Measurements from ENCODE around the gene PMM2.
"Not testable (repeated sequence)": the region's sequence is repeated elsewhere in the genome, so short reads cannot be mapped to it uniquely, and the experiment has no call there.

The PMM2 gene

DNA sequence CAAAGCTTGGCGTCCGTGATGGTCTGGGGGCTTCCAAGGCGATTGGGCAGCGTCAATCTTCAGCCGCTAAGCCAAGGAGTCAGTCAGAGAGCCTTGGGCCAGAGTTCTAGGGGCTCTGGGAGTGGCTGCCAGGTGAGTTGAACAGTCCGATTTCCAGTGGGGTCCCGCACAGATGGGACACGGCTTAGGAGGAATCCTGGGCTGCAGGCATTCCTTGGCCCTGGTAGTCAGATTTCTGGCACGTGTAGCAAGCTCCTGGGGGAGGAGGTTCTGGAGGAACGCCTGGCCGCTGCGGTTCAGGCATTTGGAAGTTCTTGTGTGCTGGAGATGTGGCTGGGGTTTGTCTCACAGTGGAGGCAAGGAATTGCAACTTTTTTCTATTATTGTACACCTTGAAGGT, 45.7 kb downstream of the PMM2 start:
- not testable (repeated sequence) for H3K9me3 ChIP-seq (ENCODE audit: insufficient read depth, low read depth, low read length); H2AFZ ChIP-seq (ENCODE audit: insufficient read depth, low read length, poor library complexity); H3K9ac ChIP-seq (ENCODE audit: low read length); H3K4me1 ChIP-seq (ENCODE audit: control insufficient read depth in 1 of 2, insufficient read depth in 2 of 2, low read length in 2 of 2); H3K14ac ChIP-seq (ENCODE audit: low read length); H3K27me3 ChIP-seq (ENCODE audit: insufficient read depth, low read length); H3K4ac ChIP-seq (ENCODE audit: low read depth, low read length); H4K12ac ChIP-seq (ENCODE audit: low read depth, low read length); H4K91ac ChIP-seq (ENCODE audit: low read depth, low read length); DNase-seq; H2BK5ac ChIP-seq (ENCODE audit: low read depth, low read length, poor library complexity); H3K79me1 ChIP-seq (ENCODE audit: low read length); H2AK5ac ChIP-seq (ENCODE audit: low read length); H3K79me2 ChIP-seq (ENCODE audit: control insufficient read depth, insufficient read depth, low read length, poor library complexity); H3K27ac ChIP-seq (ENCODE audit: low read depth, low read length); H2BK120ac ChIP-seq (ENCODE audit: insufficient read depth, low read length, poor library complexity); H4K8ac ChIP-seq (ENCODE audit: low read depth, low read length); H3K18ac ChIP-seq (ENCODE audit: low read length); H3K4me3 ChIP-seq (ENCODE audit: low read depth, low read length); H3K23ac ChIP-seq (ENCODE audit: low read length); H3K4me2 ChIP-seq (ENCODE audit: low read length); H2BK12ac ChIP-seq (ENCODE audit: low read length)
- WGBS (ENCODE audit: extremely low coverage, insufficient coverage, insufficient read length), result no CpG with 5 or more reads among the region's 12 CpGs
- peaks cover 14 to 15% of the 10 kb centered on the region in 2 experiments for H3K36me3 ChIP-seq (ENCODE audit: control insufficient read depth in 1 of 2, insufficient read depth in 2 of 2, low read length in 2 of 2)

- Histone ChIP-seq H3K23ac (ENCODE audit: low read length) (no peak overlapping the region), H4K8ac (ENCODE audit: low read depth, low read length) (no peak overlapping the region), H2AFZ (ENCODE audit: insufficient read depth, low read length, poor library complexity) (no peak overlapping the region), H4K91ac (ENCODE audit: low read depth, low read length) (no peak overlapping the region), H3K9me3 (ENCODE audit: insufficient read depth, low read depth, low read length) (no peaks in the 10 kb centered on the region), H3K79me2 (ENCODE audit: control insufficient read depth, insufficient read depth, low read length, poor library complexity) (peaks cover 2% of the 10 kb centered on the region), H2BK12ac (ENCODE audit: low read length) (no peak overlapping the region), H2BK5ac (ENCODE audit: low read depth, low read length, poor library complexity) (no peak overlapping the region), H3K4me2 (ENCODE audit: low read length) (no peak overlapping the region), H3K4me3 (ENCODE audit: low read depth, low read length) (no peak overlapping the region), H3K18ac (ENCODE audit: low read length) (no peak overlapping the region), H3K27me3 (ENCODE audit: insufficient read depth, low read length) (no peaks in the 10 kb centered on the region), H2AK5ac (ENCODE audit: low read length) (no peak overlapping the region), H4K12ac (ENCODE audit: low read depth, low read length) (no peak overlapping the region), H2BK120ac (ENCODE audit: insufficient read depth, low read length, poor library complexity) (no peak overlapping the region), H3K9ac (ENCODE audit: low read length) (no peak overlapping the region), H3K4ac (ENCODE audit: low read depth, low read length) (no peak overlapping the region), H3K36me3 (ENCODE audit: control insufficient read depth in 1 of 2, insufficient read depth in 2 of 2, low read length in 2 of 2) (peaks cover 36 to 40% of the 10 kb centered on the region in 2 experiments), H3K14ac (ENCODE audit: low read length) (no peak overlapping the region), H3K79me1 (ENCODE audit: low read length) (no peaks in the 10 kb centered on the region), H3K4me1 (ENCODE audit: control insufficient read depth in 1 of 2, insufficient read depth in 2 of 2, low read length in 2 of 2) (peaks cover under 1% of the 10 kb centered on the region in 2 experiments), H3K27ac (ENCODE audit: low read depth, low read length) (no peak overlapping the region)
- no peak for DNase-seq
- WGBS (ENCODE audit: extremely low coverage, insufficient coverage, insufficient read length), result no CpG with 5 or more reads among the region's 7 CpGs
These were observed 48.2 kb downstream of the PMM2 start for GRCh38 chr16:8845699-8846298.

DNA sequence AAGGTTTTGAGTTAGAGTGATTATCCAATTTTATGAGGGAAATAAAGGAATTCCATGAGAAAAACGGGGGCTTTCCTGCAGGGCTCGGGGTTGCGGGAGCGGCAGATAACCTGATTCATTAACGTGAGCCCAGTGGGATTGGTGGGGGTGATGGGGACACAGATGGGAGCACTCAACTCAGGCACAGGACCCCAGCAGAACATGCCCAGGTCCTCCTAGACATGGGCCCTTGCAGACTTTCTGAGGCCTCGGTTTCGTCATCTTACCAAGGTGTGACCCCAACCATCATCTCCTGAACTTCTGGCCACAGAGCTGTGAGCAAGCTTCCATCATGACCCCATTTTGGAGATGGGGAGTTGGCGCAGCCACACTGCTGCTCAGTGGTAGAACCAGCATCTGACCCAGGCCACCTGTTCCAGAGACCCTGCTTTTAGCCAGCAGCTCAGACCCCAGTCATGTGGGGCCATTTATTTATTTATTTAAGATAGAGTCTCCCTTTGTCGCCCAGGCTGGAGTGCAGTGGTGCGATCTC, 48.8 kb downstream of the PMM2 start:
- no peak overlapping the region for H3K27ac ChIP-seq (ENCODE audit: low read depth, low read length)
- H3K4me3 ChIP-seq (ENCODE audit: low read depth, low read length), result no peak overlapping the region
- H2BK5ac ChIP-seq (ENCODE audit: low read depth, low read length, poor library complexity), result no peak overlapping the region
- H3K79me1 ChIP-seq (ENCODE audit: low read length), result no peaks in the 10 kb centered on the region
- H3K14ac ChIP-seq (ENCODE audit: low read length), result no peak overlapping the region
- no peaks in the 10 kb centered on the region for H3K27me3 ChIP-seq (ENCODE audit: insufficient read depth, low read length)
- H3K9me3 ChIP-seq (ENCODE audit: insufficient read depth, low read depth, low read length), result no peaks in the 10 kb centered on the region
- no peak overlapping the region for H4K8ac ChIP-seq (ENCODE audit: low read depth, low read length)
- H2BK12ac ChIP-seq (ENCODE audit: low read length), result no peak overlapping the region
- H3K4me1 ChIP-seq (ENCODE audit: control insufficient read depth in 1 of 2, insufficient read depth in 2 of 2, low read length in 2 of 2), result no peaks in the 10 kb centered on the region
- H2AK5ac ChIP-seq (ENCODE audit: low read length), result no peak overlapping the region
- H3K4ac ChIP-seq (ENCODE audit: low read depth, low read length), result no peak overlapping the region
- H3K36me3 ChIP-seq (ENCODE audit: control insufficient read depth in 1 of 2, insufficient read depth in 2 of 2, low read length in 2 of 2), result peaks cover 36 to 45% of the 10 kb centered on the region in 2 experiments
- H2BK120ac ChIP-seq (ENCODE audit: insufficient read depth, low read length, poor library complexity), result no peak overlapping the region
- H4K12ac ChIP-seq (ENCODE audit: low read depth, low read length), result no peak overlapping the region
- no peak overlapping the region for H3K4me2 ChIP-seq (ENCODE audit: low read length)
- WGBS (ENCODE audit: extremely low coverage, insufficient coverage, insufficient read length), result no CpG with 5 or more reads among the region's 10 CpGs
- no peak overlapping the region for H3K18ac ChIP-seq (ENCODE audit: low read length)
- no peak for DNase-seq
- peaks cover 2% of the 10 kb centered on the region for H3K79me2 ChIP-seq (ENCODE audit: control insufficient read depth, insufficient read depth, low read length, poor library complexity)
- H4K91ac ChIP-seq (ENCODE audit: low read depth, low read length), result no peak overlapping the region
- H2AFZ ChIP-seq (ENCODE audit: insufficient read depth, low read length, poor library complexity), result no peak overlapping the region
- H3K23ac ChIP-seq (ENCODE audit: low read length), result no peak overlapping the region
- no peak overlapping the region for H3K9ac ChIP-seq (ENCODE audit: low read length)

- WGBS (ENCODE audit: extremely low coverage, insufficient coverage, insufficient read length), result no CpG with 5 or more reads among the region's 13 CpGs
These were observed 49.5 kb downstream of the PMM2 start for GRCh38 chr16:8847145-8847544.

More at GRCh38 chr16:8847145-8847544, 49.5 kb downstream of the PMM2 start:
- Histone ChIP-seq H4K91ac (ENCODE audit: low read depth, low read length) (no peak overlapping the region), H3K9ac (ENCODE audit: low read length) (no peak overlapping the region), H2BK5ac (ENCODE audit: low read depth, low read length, poor library complexity) (no peak overlapping the region), H3K4me3 (ENCODE audit: low read depth, low read length) (no peak overlapping the region), H3K4me1 (ENCODE audit: control insufficient read depth in 1 of 2, insufficient read depth in 2 of 2, low read length in 2 of 2) (no peaks in the 10 kb centered on the region), H3K79me2 (ENCODE audit: control insufficient read depth, insufficient read depth, low read length, poor library complexity) (peaks cover 2% of the 10 kb centered on the region), H3K36me3 (ENCODE audit: control insufficient read depth in 1 of 2, insufficient read depth in 2 of 2, low read length in 2 of 2) (peaks cover 43 to 50% of the 10 kb centered on the region in 2 experiments), H3K27ac (ENCODE audit: low read depth, low read length) (no peak overlapping the region), H3K4ac (ENCODE audit: low read depth, low read length) (no peak overlapping the region), H4K8ac (ENCODE audit: low read depth, low read length) (no peak overlapping the region), H4K12ac (ENCODE audit: low read depth, low read length) (no peak overlapping the region), H3K27me3 (ENCODE audit: insufficient read depth, low read length) (no peaks in the 10 kb centered on the region), H2BK120ac (ENCODE audit: insufficient read depth, low read length, poor library complexity) (no peak overlapping the region), H2AFZ (ENCODE audit: insufficient read depth, low read length, poor library complexity) (no peak overlapping the region), H2BK12ac (ENCODE audit: low read length) (no peak overlapping the region), H3K23ac (ENCODE audit: low read length) (no peak overlapping the region), H3K14ac (ENCODE audit: low read length) (no peak overlapping the region), H3K18ac (ENCODE audit: low read length) (no peak overlapping the region), H3K9me3 (ENCODE audit: insufficient read depth, low read depth, low read length) (no peaks in the 10 kb centered on the region), H3K4me2 (ENCODE audit: low read length) (no peak overlapping the region), H3K79me1 (ENCODE audit: low read length) (no peaks in the 10 kb centered on the region), H2AK5ac (ENCODE audit: low read length) (no peak overlapping the region)
- no peak for DNase-seq
